ENCODE measurements around the gene FMO5. TPM values are rescaled to one million over a fixed set of nuclear protein-coding genes. Genes with fewer than 3 reads are reported as not detected.

Gene FMO5
- total RNA-seq, 4 donors from 2014 or later = 1.7 to 9.1 (median 3.3) TPM

- TF ChIP-seq POLR2A (IDR thresholded peaks at IDR 0.05) (no peak), CTCF (IDR thresholded peaks at IDR 0.05) (no peak)
- Histone ChIP-seq H3K27ac (peak overlapping the region in 1 of 3 donors; percentile 43), H3K4me1 (peaks cover 14 to 24% of the 10 kb centered on the region in 2 donors), H3K27me3 (no peaks in the 10 kb centered on the region), H3K9me3 (no peaks in the 10 kb centered on the region), H3K36me3 (no peaks in the 10 kb centered on the region), H3K4me3 (replicated peaks in 1 of 3) (no peak overlapping the region)
- 51 to 58% methylated on average over 11 of the region's 11 CpGs for WGBS, 2 donors
- intact Hi-C loops (cut with DNase I) = loop anchor here (5.0 kb wide), 1 partner anchor 67 kb away; the partner anchor contains the start of gene PRKAB2
- peak; percentile 4 to 20 for DNase-seq
Measured at GRCh38 chr1:147238925-147239820, 14.0 kb upstream of the FMO5 start.

DNA sequence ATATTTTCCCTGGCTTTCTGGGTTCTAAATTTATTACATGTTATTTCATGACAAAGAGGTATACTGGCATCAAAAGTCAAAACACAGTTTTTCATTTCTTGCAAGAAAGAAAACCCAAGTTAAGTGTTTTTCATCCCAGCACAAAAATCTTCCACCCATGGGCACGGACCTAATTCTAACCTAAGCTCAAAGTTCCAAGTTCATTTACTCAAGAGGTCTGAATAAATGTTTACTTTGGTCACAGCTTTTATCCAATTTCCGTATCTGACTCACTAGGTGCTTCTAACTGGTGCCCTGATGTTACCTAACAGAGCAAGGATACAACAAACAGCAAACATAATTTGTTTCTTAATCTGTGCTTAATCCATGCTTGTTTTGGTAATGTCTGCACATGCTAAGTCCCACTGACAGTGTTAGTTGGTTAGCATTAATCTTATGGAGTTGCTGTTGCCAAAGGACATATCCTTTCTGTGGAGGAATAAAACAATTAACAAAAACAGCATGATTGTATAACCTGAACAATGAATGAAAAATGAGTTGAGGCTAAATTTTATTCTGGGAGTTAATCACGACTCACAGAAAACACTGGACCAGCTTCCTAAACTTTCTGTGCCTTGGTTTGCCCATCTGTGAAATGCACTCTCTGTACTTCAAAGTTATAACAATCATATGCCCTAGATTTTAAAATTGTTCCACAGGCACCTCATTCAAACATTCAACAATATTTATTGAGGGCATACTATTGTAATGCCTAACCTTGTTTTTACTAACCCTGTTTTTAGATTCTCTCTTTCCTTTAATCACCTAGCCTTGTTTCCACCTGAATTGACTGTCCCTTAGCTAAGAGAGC is 13.1 kb upstream of the FMO5 start:
- Histone ChIP-seq H3K4me1 (peaks cover 6 to 17% of the 10 kb centered on the region in 2 donors), H3K27ac (no peak overlapping the region), H3K27me3 (no peaks in the 10 kb centered on the region), H3K4me3 (replicated peaks in 1 of 3) (no peak overlapping the region), H3K36me3 (no peaks in the 10 kb centered on the region), H3K9me3 (no peaks in the 10 kb centered on the region)
- no peak for DNase-seq
- intact Hi-C loops (cut with DNase I) = loop anchor here (5.0 kb wide), 1 partner anchor 66 kb away; the partner anchor contains the start of gene PRKAB2
- 76 to 83% methylated on average over 3 of the region's 3 CpGs for WGBS, 2 donors
- TF ChIP-seq CTCF (IDR thresholded peaks at IDR 0.05) (no peak), POLR2A (IDR thresholded peaks at IDR 0.05) (no peak)

- 92 to 93% methylated on average over 2 of the region's 3 CpGs for WGBS, 2 donors
- Histone ChIP-seq H3K27me3 (no peaks in the 10 kb centered on the region), H3K9me3 (no peaks in the 10 kb centered on the region), H3K27ac (no peak overlapping the region), H3K4me1 (peaks cover 6 to 17% of the 10 kb centered on the region in 2 donors), H3K36me3 (no peaks in the 10 kb centered on the region), H3K4me3 (replicated peaks in 1 of 3) (no peak overlapping the region)
- DNase-seq = no peak
- intact Hi-C loops (cut with DNase I) = loop anchor here (5.0 kb wide), 1 partner anchor 65 kb away; the partner anchor contains the start of gene PRKAB2
- TF ChIP-seq CTCF (IDR thresholded peaks at IDR 0.05) (no peak), POLR2A (IDR thresholded peaks at IDR 0.05) (no peak)
Measured at GRCh38 chr1:147236959-147237791, 12.0 kb upstream of the FMO5 start.

DNA sequence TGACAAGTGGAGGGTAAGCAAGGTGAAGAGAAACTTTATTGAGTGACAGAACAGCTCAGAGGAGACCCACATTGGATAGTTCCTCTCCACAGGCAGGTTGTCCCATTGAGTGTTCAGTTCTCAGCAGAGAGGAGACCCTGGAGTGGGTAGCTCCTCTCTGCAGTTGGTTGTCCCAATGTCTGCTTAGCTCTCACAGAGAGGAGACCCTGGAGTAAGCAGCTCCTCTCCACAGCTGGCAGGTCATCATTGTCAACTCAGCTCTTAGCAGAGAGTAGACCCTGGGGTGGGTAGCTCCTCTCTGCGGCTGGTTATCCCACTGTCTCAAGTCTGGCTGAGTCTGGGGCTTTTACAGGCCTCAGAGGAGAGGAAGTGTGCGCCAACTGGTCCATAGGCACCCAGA is 11.3 kb upstream of the FMO5 start:
- no peaks in the 10 kb centered on the region for H3K27me3 ChIP-seq
- H3K27ac ChIP-seq = no peak overlapping the region

More for the DNA sequence above, 11.3 kb upstream of the FMO5 start:
- Histone ChIP-seq H3K4me1 (peaks cover 6 to 17% of the 10 kb centered on the region in 2 donors), H3K36me3 (no peaks in the 10 kb centered on the region), H3K4me3 (replicated peaks in 1 of 3) (no peak overlapping the region), H3K9me3 (no peaks in the 10 kb centered on the region)
- DNase-seq = no peak
- TF ChIP-seq POLR2A (IDR thresholded peaks at IDR 0.05) (no peak), CTCF (IDR thresholded peaks at IDR 0.05) (no peak)
- 100% methylated on average over 1 of the region's 2 CpGs; no CpG with 5 or more reads in 1 of the 2 donors for WGBS, 2 donors
- intact Hi-C loops (cut with DNase I) = loop anchor here (5.0 kb wide), 1 partner anchor 64 kb away; the partner anchor contains the start of gene PRKAB2
